Measurements from ENCODE around the gene MBOAT1. TPM values are rescaled to one million over a fixed set of nuclear protein-coding genes. Genes with fewer than 3 reads are reported as not detected.
A peak's percentile ranks its signal among the peaks of the same experiment; 100 is the strongest.

Gene MBOAT1
- total RNA-seq, 4 donors from 2014 or later, result 6.8 to 33.5 (median 25.9) TPM

- Histone ChIP-seq H3K4me1 (peaks cover 0 to 4% of the 10 kb centered on the region in 2 donors), H3K27me3 (no peaks in the 10 kb centered on the region), H3K4me3 (no peak overlapping the region), H3K36me3 (no peaks in the 10 kb centered on the region), H3K9me3 (no peaks in the 10 kb centered on the region), H3K27ac (peak overlapping the region in 1 of 2 donors; percentile 74)
- DNase-seq, result no peak
- intact Hi-C loops (cut with DNase I; ENCODE audit: low total_unique reads), result no loop called here
- TF ChIP-seq, protein P1, sequence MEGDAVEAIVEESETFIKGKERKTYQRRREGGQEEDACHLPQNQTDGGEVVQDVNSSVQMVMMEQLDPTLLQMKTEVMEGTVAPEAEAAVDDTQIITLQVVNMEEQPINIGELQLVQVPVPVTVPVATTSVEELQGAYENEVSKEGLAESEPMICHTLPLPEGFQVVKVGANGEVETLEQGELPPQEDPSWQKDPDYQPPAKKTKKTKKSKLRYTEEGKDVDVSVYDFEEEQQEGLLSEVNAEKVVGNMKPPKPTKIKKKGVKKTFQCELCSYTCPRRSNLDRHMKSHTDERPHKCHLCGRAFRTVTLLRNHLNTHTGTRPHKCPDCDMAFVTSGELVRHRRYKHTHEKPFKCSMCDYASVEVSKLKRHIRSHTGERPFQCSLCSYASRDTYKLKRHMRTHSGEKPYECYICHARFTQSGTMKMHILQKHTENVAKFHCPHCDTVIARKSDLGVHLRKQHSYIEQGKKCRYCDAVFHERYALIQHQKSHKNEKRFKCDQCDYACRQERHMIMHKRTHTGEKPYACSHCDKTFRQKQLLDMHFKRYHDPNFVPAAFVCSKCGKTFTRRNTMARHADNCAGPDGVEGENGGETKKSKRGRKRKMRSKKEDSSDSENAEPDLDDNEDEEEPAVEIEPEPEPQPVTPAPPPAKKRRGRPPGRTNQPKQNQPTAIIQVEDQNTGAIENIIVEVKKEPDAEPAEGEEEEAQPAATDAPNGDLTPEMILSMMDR (IDR thresholded peaks at IDR 0.05), result no peak
- no peak for TF ChIP-seq POLR2A (IDR thresholded peaks at IDR 0.05)
Measured at GRCh38 chr6:20128018-20128417, 84.3 kb downstream of the MBOAT1 start.

DNA sequence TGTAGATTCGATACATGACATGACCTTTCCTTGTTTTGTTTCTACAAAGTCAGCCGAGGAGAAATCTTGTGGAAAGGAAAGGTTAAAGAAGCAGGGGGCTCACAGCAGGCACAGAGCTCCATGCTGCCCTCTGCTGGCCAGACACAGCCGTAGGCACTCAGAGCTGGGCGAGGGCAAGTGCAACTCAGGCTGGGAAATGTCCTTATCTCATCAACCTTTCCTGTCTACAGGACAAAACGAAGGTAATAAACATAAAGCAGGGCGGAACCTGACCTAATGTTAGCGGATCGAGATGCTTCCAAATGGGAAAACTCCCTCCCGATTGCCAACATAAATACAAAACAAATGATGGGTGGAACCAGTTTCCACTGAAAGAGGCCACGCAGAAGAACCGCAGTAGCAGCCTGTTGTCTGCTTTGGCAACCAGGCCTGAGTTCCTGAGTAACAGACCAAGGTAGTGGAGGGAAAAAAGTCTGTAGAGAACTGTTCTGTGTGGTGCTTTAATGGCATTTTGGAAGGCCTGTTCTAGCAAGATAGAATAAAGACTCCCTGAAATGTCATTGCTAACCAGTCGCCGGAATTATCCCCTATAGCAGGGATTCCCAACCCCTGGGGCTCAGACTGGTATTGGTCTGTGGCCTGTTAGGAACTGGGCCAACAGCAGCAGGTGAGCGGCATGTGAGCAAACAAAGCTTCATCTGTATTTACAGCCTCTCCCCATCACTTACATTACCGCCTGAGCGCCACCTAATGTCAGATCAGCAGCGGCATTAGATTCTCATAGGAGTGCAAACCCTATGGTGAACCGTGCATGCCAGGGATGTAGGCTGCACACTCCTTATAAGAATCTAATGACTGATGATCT lies 85.2 kb downstream of the MBOAT1 start:
- H3K36me3 ChIP-seq, result no peaks in the 10 kb centered on the region
- H3K4me1 ChIP-seq, result peaks cover 0 to 4% of the 10 kb centered on the region in 2 donors
- H3K4me3 ChIP-seq, result no peak overlapping the region
- peak; percentile 67 for DNase-seq
- no peaks in the 10 kb centered on the region for H3K27me3 ChIP-seq
- TF ChIP-seq, protein P1 (IDR thresholded peaks at IDR 0.05), result peak; percentile 68 to 93 (median 84)
- TF ChIP-seq POLR2A (IDR thresholded peaks at IDR 0.05), result no peak
- intact Hi-C loops (cut with DNase I; ENCODE audit: low total_unique reads), result no loop called here
- H3K27ac ChIP-seq, result peak overlapping the region; percentile 42 to 74
- no peaks in the 10 kb centered on the region for H3K9me3 ChIP-seq

DNA sequence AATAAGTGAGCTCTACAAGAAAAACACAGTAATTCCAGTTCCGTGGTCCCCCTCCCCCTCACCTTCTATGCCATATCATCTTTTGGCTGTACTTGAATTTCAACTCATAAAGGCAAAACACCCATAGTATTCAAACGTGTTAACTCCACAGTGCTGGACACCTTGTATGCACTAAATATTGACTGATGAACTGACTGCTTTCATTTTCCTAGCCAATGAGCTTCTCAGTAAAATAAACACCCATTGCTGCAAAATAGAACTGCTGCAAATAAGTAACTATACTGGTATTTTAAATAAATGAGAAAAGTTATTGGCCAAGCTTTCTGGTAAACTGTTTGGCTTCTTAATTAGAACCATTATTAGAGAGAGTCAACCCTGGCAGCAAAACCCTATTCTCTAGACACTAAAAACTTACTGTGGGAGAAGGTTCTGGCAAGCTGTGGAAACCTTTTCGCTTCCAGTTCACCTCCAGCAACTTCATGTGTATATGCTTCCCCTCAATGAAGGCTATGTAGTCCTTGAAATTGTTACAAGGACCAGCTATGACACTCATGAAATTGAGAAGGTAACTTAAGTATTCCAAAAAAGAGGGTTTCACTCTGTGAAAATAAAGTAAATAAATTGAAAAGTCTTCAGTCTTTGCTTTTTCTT lies 86.0 kb downstream of the MBOAT1 start:
- no peak for DNase-seq
- Histone ChIP-seq H3K27me3 (no peaks in the 10 kb centered on the region), H3K9me3 (no peaks in the 10 kb centered on the region), H3K27ac (peak overlapping the region; percentile 42 to 74), H3K4me3 (no peak overlapping the region), H3K36me3 (no peaks in the 10 kb centered on the region), H3K4me1 (peaks cover 0 to 4% of the 10 kb centered on the region in 2 donors)
- TF ChIP-seq POLR2A (IDR thresholded peaks at IDR 0.05), result no peak
- TF ChIP-seq, protein P1 (IDR thresholded peaks at IDR 0.05), result no peak
- intact Hi-C loops (cut with DNase I; ENCODE audit: low total_unique reads), result no loop called here

DNA sequence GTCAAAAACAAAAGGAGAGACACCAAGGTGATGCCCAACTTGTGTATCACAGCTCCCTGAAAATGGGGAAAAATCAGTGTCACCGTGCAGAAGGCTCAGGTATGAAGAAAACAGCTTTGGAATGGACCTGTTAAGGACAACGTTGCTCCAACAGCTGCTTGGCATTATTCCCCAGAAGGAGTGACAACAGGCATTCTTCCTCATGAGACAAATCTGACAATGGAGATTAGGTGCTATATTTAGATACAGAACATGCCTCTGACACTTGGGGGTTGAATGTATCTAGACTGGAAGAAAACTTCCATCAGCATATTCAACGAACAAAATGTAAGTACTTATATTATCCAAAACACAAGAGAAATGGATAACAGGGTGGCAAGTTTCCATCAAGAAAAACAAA lies 87.7 kb downstream of the MBOAT1 start:
- Histone ChIP-seq H3K36me3 (no peaks in the 10 kb centered on the region), H3K27ac (no peak overlapping the region), H3K4me1 (peaks cover 0 to under 1% of the 10 kb centered on the region in 2 donors), H3K27me3 (no peaks in the 10 kb centered on the region), H3K9me3 (no peaks in the 10 kb centered on the region), H3K4me3 (no peak overlapping the region)
- TF ChIP-seq, protein P1 (IDR thresholded peaks at IDR 0.05), result no peak
- TF ChIP-seq POLR2A (IDR thresholded peaks at IDR 0.05), result no peak
- intact Hi-C loops (cut with DNase I; ENCODE audit: low total_unique reads), result no loop called here
- DNase-seq, result no peak

DNA sequence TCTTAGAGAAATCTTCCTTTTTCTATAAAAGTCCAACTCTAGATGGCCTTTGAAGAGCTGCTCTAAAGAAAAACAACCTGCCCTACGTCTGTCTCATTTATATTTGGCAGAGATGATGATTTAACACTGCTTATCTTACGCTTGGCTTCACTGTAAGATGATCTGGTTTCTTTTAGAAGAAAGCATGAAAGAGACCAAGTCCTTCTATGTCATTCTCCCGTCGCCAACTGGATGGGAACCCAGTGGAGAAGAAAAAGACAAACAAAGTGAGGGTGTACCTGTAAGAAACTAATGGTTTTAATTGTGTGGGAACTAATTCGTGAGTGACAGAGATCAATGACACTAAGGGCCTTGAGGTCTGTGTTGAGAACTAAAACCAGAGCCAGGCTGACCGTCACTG lies 92.8 kb downstream of the MBOAT1 start:
- Histone ChIP-seq H3K4me1 (peaks cover 12 to 18% of the 10 kb centered on the region in 2 donors), H3K4me3 (no peak overlapping the region), H3K9me3 (no peaks in the 10 kb centered on the region), H3K36me3 (no peaks in the 10 kb centered on the region), H3K27me3 (no peaks in the 10 kb centered on the region), H3K27ac (peak overlapping the region; percentile 47 to 50)
- intact Hi-C loops (cut with DNase I; ENCODE audit: low total_unique reads), result no loop called here
- no peak for DNase-seq
- TF ChIP-seq, protein P1 (IDR thresholded peaks at IDR 0.05), result no peak
- TF ChIP-seq POLR2A (IDR thresholded peaks at IDR 0.05), result no peak

Data from uterus (tissue), 4 donors.